T-helper 2 cell treated with Interferon-gamma antibody and Interleukin-4, amounts not matched to agents 5 μg/mL and 100 μg/mL, for 36 hours (primary cell): ENCODE data around the gene C4orf46.
A peak's percentile ranks its signal among the peaks of the same experiment; 100 is the strongest.
"Not testable (repeated sequence)": the region's sequence is repeated elsewhere in the genome, so short reads cannot be mapped to it uniquely, and the experiment has no call there.

ENCODE experiments used
- DNase-seq: peaks from one replicate; pipeline ENCODE4 v3.0.0; 2021; ENCODE audit warnings: low spot score
- H3K27ac Mint-ChIP-seq: one replicate; pipeline ENCODE4 v1.8.0; 2021; ENCODE audit warnings: mild to moderate bottlenecking, mixed read lengths
- H3K27me3 Mint-ChIP-seq: one replicate; pipeline ENCODE4 v1.8.0; 2021; ENCODE audit warnings: low read depth, mixed read lengths
- H3K36me3 Mint-ChIP-seq: one replicate; pipeline ENCODE4 v1.8.0; 2021; ENCODE audit warnings: low read depth, mixed read lengths
- H3K4me1 Mint-ChIP-seq: one replicate; pipeline ENCODE4 v1.8.0; 2021; ENCODE audit warnings: low read depth, mixed read lengths
- H3K4me3 Mint-ChIP-seq: one replicate; pipeline ENCODE4 v1.8.0; 2022; ENCODE audit warnings: mild to moderate bottlenecking, moderate library complexity, mixed read lengths
- H3K9me3 Mint-ChIP-seq: one replicate; pipeline ENCODE4 v1.8.0; 2021; ENCODE audit warnings: mixed read lengths

Gene C4orf46

DNA sequence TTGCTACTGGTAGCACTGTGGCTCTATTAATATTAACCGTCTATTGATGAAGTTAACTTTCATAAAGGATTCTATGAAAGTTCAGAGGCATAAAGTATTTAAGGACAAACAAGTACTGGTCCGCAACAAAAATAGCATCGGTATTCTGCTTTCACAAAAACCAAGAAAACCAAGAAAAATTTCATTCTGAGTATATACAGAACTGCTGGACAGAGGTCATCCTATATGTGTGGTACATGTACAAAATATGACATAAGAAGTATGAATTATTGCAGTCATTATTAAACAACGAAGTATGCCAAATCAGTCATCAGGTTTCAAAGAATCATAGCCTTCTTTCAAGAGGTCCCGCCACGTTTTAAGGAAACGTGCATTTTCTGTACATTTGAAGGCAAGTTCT lies 2.4 kb downstream of the C4orf46 start:
- no peak overlapping the region for H3K27ac Mint-ChIP-seq
- peaks cover 20% of the 10 kb centered on the region for H3K4me1 Mint-ChIP-seq
- no peak overlapping the region for H3K4me3 Mint-ChIP-seq
- peaks cover 29% of the 10 kb centered on the region for H3K36me3 Mint-ChIP-seq
- H3K9me3 Mint-ChIP-seq, result no peaks in the 10 kb centered on the region
- no peak for DNase-seq
- no peaks in the 10 kb centered on the region for H3K27me3 Mint-ChIP-seq

DNA sequence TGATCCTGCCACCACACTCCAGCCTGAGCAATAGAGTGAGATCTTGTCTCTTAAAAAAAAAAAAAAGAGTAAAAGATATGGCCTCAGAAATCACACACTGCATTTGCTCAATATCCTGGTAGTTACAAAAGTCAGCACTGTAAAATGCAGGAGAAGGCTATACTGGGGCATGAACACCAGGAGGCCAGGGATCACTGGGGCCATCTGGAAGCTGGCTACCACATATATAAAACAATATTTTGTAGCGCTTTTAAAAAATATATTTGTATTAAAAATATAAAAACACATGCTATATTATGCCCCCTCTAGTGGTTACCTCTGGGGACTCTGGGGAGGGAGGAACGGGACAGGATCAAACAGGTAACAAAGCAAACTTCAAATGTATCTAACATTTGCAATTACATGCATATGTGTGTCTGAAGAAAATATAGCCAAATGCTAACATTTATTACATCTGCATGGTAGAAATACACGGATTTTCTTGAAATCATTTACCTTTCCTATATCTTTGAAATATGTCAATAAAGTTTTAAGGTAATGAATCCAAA lies 4.0 kb downstream of the C4orf46 start:
- Mint-ChIP-seq H3K4me3 (no peak overlapping the region), H3K4me1 (peaks cover 15% of the 10 kb centered on the region), H3K36me3 (peaks cover 29% of the 10 kb centered on the region), H3K27ac (no peak overlapping the region), H3K27me3 (no peaks in the 10 kb centered on the region), H3K9me3 (no peaks in the 10 kb centered on the region)
- peak; percentile 6 for DNase-seq

DNA sequence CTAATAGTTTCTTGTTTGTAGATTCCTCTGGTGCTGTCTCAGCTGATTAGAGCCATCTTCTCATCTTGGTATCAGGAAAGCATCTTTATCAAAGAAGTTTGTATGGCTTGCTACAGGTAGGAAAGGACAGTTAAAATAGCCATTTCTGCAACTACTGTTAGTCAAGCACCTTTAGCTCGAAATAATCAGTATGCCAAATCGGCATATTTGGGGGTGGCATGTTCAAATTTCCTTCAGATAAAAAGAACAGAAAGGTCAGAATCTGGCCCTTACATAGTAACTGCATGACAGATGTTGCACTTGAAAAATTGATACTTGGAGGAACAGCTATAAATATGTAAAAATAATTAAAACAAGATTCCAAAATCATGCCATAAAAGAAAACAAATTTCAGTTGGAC lies 4.8 kb downstream of the C4orf46 start:
- no peak overlapping the region for H3K4me3 Mint-ChIP-seq
- H3K9me3 Mint-ChIP-seq, result no peaks in the 10 kb centered on the region
- H3K4me1 Mint-ChIP-seq, result peaks cover 13% of the 10 kb centered on the region
- no peaks in the 10 kb centered on the region for H3K27me3 Mint-ChIP-seq
- peaks cover 29% of the 10 kb centered on the region for H3K36me3 Mint-ChIP-seq
- H3K27ac Mint-ChIP-seq, result no peak overlapping the region
- DNase-seq, result no peak

DNA sequence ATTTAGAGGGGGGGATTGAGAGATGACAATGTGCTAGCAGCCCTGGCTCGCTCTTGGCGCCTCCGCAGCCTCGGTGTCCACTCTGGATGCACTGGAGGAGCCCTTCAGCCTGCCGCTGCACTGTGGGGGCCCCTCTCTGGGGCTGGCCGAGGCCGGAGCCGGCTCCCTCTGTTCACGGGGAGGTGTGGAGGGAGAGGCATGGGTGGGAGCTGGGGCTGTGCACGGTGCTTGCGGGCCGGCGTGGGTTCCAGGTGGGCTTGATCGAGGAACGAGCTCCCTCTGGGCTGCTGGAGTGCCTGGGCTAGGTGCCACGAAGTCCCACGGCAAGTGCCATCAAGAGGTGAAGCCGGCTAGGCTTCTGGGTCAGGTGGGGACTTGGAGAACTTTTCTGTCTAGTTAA lies 6.9 kb downstream of the C4orf46 start:
- H3K4me1 Mint-ChIP-seq, result peaks cover 7% of the 10 kb centered on the region
- H3K27ac Mint-ChIP-seq, result no peak overlapping the region
- peaks cover 26% of the 10 kb centered on the region for H3K36me3 Mint-ChIP-seq
- H3K4me3 Mint-ChIP-seq, result no peak overlapping the region
- no peak for DNase-seq
- H3K27me3 Mint-ChIP-seq, result no peaks in the 10 kb centered on the region
- no peaks in the 10 kb centered on the region for H3K9me3 Mint-ChIP-seq

DNA sequence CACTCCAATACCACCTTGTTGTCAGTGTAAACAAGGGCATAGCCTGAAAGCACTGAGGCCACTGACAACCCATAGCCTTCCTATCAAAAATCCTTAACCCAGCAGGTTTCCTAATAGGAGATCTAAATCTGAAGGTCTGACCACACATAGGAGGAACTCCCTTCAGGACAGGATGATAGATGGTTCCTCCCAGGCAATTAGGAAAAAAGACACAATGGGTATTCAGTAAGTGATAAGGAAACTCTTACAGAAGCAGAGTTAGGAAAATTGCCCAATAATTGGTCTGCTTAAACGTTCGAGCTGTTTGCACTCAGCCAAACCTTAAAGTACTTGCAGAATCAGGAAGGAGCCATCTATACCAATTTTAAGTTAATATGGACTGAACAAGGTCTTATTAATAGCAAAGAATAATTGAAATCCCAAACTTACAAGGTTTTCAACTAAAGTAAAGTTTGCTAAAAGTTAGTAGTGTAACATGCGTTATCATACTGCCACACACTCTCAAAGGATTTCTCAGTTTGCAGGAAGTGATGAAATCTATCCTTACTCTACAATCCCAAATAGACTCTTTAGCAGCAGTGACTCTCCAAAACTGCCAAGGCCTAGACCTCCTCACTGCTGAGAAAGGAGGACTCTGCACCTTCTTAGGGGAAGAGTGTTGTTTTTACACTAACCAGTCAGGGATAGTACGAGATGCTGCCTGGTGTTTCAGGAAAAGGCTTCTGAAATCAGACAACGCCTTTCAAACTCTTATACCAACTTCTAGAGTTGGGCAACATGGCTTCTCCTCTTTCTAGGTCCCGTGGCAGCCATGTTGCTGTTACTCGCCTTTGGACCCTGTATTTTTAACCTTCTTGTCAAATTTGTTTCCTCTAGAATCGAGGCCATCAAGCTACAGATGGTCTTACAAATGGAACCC lies 7.7 kb downstream of the C4orf46 start:
- not testable (repeated sequence) for H3K9me3 Mint-ChIP-seq, H3K27ac Mint-ChIP-seq, DNase-seq, H3K27me3 Mint-ChIP-seq, H3K4me3 Mint-ChIP-seq, H3K4me1 Mint-ChIP-seq
- H3K36me3 Mint-ChIP-seq, result peaks cover 22% of the 10 kb centered on the region

DNA sequence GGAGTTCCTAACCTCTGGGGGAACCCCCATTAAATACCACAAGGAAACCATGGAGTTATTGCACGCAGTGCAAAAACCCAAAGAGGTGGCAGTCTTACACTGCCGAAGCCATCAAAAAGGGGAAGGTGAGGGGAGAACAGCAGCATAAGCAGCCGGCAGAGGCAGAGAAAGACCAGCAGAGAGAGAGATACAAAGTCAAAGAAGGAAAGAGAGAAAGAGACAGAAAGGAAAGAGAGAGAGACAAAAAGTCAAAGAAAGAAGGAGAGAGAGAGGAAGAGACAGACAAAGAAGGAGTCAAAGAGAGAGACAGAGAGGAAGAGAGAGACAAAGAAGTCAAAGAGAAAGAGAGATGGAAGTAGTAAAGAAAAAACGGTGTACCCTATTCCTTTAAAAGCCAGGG lies 8.4 kb downstream of the C4orf46 start:
- not testable (repeated sequence) for H3K9me3 Mint-ChIP-seq, H3K27ac Mint-ChIP-seq

DNA sequence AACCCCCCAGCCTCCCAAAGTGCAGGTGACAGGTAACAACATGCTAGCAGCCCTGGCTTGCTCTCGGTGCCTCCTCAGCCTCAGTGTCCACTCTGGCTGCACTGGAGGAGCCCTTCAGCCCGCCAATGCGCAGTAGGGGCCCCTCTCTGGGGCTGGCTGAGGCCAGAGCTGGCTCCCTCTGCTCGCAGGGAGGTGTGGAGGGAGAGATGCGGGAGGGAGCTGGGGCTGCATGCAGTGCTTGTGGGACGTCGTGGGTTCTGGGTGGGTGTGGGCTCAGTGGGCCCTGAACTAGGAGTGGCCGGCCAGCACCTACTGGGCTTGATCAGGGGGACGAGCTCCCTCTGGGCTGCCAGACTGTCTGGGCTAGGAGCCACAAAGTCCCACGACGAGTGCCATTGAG lies 14.4 kb downstream of the C4orf46 start:
- H3K4me3 Mint-ChIP-seq, result no peak overlapping the region
- H3K36me3 Mint-ChIP-seq, result no peaks in the 10 kb centered on the region
- no peak for DNase-seq
- no peaks in the 10 kb centered on the region for H3K27me3 Mint-ChIP-seq
- H3K4me1 Mint-ChIP-seq, result peaks cover 3% of the 10 kb centered on the region
- H3K27ac Mint-ChIP-seq, result no peak overlapping the region
- no peaks in the 10 kb centered on the region for H3K9me3 Mint-ChIP-seq

More for the DNA sequence above, 8.4 kb downstream of the C4orf46 start:
- H3K36me3 Mint-ChIP-seq, result peaks cover 18% of the 10 kb centered on the region
- DNase-seq, H3K27me3 Mint-ChIP-seq, H3K4me1 Mint-ChIP-seq, H3K4me3 Mint-ChIP-seq: not testable (repeated sequence)

DNA sequence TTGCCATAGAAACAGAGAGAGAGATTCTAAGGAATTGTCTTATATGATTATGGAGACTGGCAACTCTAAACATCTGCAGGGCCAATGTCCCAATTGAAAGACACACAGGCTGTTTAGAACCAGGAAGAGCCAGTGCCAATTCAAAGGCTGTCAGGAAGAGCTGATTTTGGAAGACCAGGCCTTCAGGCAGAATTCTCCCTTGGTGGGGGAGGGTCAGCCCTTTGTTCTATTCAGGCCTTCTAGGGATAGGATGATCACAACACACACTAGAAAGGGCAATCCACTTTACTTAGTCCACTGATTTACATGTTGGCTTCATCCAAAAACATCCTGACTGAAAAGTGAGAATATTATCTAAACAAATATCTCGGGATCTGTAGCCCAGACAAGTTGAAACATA lies 15.2 kb downstream of the C4orf46 start:
- H3K4me3 Mint-ChIP-seq, result no peak overlapping the region
- no peak for DNase-seq
- no peaks in the 10 kb centered on the region for H3K27me3 Mint-ChIP-seq
- H3K27ac Mint-ChIP-seq, result no peak overlapping the region
- H3K36me3 Mint-ChIP-seq, result no peaks in the 10 kb centered on the region
- peaks cover 3% of the 10 kb centered on the region for H3K4me1 Mint-ChIP-seq
- no peaks in the 10 kb centered on the region for H3K9me3 Mint-ChIP-seq

GRCh38 chr4:158652920-158653319 lies 18.8 kb downstream of the C4orf46 start:
- DNase-seq, result no peak
- no peaks in the 10 kb centered on the region for H3K9me3 Mint-ChIP-seq
- H3K27me3 Mint-ChIP-seq, result no peaks in the 10 kb centered on the region
- H3K4me3 Mint-ChIP-seq, result peak overlapping the region; percentile 48
- no peak overlapping the region for H3K27ac Mint-ChIP-seq
- H3K4me1 Mint-ChIP-seq, result peaks cover 3% of the 10 kb centered on the region
- no peaks in the 10 kb centered on the region for H3K36me3 Mint-ChIP-seq

- no peaks in the 10 kb centered on the region for H3K36me3 Mint-ChIP-seq
- H3K4me1 Mint-ChIP-seq, result peaks cover 3% of the 10 kb centered on the region
- peaks cover 6% of the 10 kb centered on the region for H3K27me3 Mint-ChIP-seq
- no peak for DNase-seq
- H3K4me3 Mint-ChIP-seq, result no peak overlapping the region
- no peak overlapping the region for H3K27ac Mint-ChIP-seq
- no peaks in the 10 kb centered on the region for H3K9me3 Mint-ChIP-seq
Measured at GRCh38 chr4:158649111-158649680, 22.5 kb downstream of the C4orf46 start.

DNA sequence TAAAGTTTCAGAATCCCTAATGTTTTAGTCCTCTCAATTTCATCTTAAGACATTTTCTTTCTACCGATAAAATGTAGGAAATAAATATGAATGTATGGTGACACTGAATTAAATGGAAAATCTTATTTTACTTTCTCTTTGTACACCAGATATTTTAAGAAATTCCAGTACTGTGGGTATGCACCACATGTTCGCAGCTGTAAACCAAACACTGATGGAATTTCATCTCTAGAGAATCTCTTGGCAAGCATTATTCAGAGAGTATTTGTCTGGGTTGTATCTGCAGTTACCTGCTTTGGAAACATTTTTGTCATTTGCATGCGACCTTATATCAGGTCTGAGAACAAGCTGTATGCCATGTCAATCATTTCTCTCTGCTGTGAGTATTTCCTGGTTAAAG lies 26.9 kb downstream of the C4orf46 start:
- H3K27ac Mint-ChIP-seq, result no peak overlapping the region

DNA sequence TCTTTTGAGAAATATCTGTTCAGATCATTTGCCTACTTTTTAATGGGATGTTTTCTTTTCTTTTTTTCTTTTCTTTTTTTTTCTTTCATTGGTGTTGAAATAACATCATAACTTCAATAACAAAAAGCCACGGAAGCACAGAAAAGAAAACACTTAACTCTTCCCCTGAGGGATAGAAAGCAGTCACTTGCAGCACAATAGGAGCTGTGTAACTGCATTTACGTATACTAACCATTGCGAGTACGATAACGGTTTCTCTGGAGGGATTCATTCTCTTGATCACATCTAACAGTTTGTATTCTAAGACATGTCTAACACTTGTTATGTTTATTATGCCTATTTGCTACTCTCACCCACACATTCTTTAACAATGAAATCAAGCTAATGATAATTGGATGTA lies 27.3 kb downstream of the C4orf46 start:
- H3K4me3 Mint-ChIP-seq, result no peak overlapping the region
- no peak overlapping the region for H3K27ac Mint-ChIP-seq
- no peaks in the 10 kb centered on the region for H3K36me3 Mint-ChIP-seq
- no peak for DNase-seq
- no peaks in the 10 kb centered on the region for H3K9me3 Mint-ChIP-seq
- H3K27me3 Mint-ChIP-seq, result peaks cover 6% of the 10 kb centered on the region
- no peaks in the 10 kb centered on the region for H3K4me1 Mint-ChIP-seq

More for the DNA sequence above, 26.9 kb downstream of the C4orf46 start:
- peaks cover 6% of the 10 kb centered on the region for H3K27me3 Mint-ChIP-seq
- H3K4me3 Mint-ChIP-seq, result no peak overlapping the region
- H3K36me3 Mint-ChIP-seq, result no peaks in the 10 kb centered on the region
- DNase-seq, result no peak
- no peaks in the 10 kb centered on the region for H3K9me3 Mint-ChIP-seq
- H3K4me1 Mint-ChIP-seq, result no peaks in the 10 kb centered on the region

DNA sequence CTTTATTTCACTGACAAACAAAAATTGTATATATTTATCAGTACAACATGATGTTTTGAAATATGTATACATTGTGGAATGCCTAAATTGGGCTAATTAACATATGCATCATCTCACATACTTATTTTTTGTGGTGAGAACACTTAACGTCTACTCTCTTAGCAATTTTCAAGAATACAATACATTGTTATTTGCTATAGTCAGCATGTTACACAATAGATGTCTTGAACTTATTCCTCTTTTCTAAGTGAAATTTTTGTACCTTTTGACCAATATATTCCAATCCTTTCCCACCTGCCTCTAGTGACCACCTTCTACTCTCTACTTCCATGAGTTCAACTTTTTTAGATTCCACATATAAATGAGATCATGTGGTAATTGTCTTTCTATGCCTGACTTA lies 35.1 kb downstream of the C4orf46 start:
- peaks cover 10% of the 10 kb centered on the region for H3K27me3 Mint-ChIP-seq
- DNase-seq, result no peak
- no peak overlapping the region for H3K27ac Mint-ChIP-seq
- no peaks in the 10 kb centered on the region for H3K36me3 Mint-ChIP-seq
- H3K9me3 Mint-ChIP-seq, result no peaks in the 10 kb centered on the region
- no peak overlapping the region for H3K4me3 Mint-ChIP-seq
- H3K4me1 Mint-ChIP-seq, result no peaks in the 10 kb centered on the region

- H3K4me1 Mint-ChIP-seq, result no peaks in the 10 kb centered on the region
- H3K9me3 Mint-ChIP-seq, result no peaks in the 10 kb centered on the region
- no peak overlapping the region for H3K4me3 Mint-ChIP-seq
- no peak overlapping the region for H3K27ac Mint-ChIP-seq
- peaks cover 2% of the 10 kb centered on the region for H3K27me3 Mint-ChIP-seq
- no peaks in the 10 kb centered on the region for H3K36me3 Mint-ChIP-seq
- DNase-seq, result no peak
Measured at GRCh38 chr4:158630893-158631292, 40.8 kb downstream of the C4orf46 start.
